Right renal cortex interstitium (tissue), 3 donors: ENCODE results near the gene GRIP2. TPM values are rescaled to one million over a fixed set of nuclear protein-coding genes. Genes with fewer than 3 reads are reported as not detected.

Experiments used
- DNase-seq, 3 donors: peaks; one replicate each; pipeline ENCODE4 v3.0.0-alpha.2; 2013; ENCODE audit warnings: low read depth in 3 of 3, low spot score in 2 of 3
- polyA plus RNA-seq, 3 donors: library from polyadenylated mRNA; unstranded; fragments of 120-200 nt; gene quantifications; one replicate each; pipeline ENCODE4 v1.2.1, GENCODE V29; 2013; ENCODE audit not compliant: insufficient read length in 3 of 3

The GRIP2 gene
- polyA plus RNA-seq, 3 donors: 0.67 to 1.0 (median 0.90) TPM

GRCh38 chr3:14562121-14562890 lies 22.2 kb upstream of the GRIP2 start:
- no peak for DNase-seq

GRCh38 chr3:14561051-14561960 lies 21.2 kb upstream of the GRIP2 start:
- DNase-seq: no peak

- no peak for DNase-seq
These were observed 20.0 kb upstream of the GRIP2 start for GRCh38 chr3:14560110-14560509.

GRCh38 chr3:14558029-14558428 lies 17.9 kb upstream of the GRIP2 start:
- no peak for DNase-seq

- no peak for DNase-seq
These were observed 15.7 kb upstream of the GRIP2 start for GRCh38 chr3:14555835-14556234.

- no peak for DNase-seq
These were observed 14.6 kb upstream of the GRIP2 start for GRCh38 chr3:14554715-14555114.

GRCh38 chr3:14553871-14554270 lies 13.7 kb upstream of the GRIP2 start:
- no peak for DNase-seq

- no peak for DNase-seq
These were observed 12.6 kb upstream of the GRIP2 start for GRCh38 chr3:14552717-14553116.

- no peak for DNase-seq
These were observed 12.0 kb upstream of the GRIP2 start for GRCh38 chr3:14552041-14552648.

- DNase-seq: no peak
These were observed 10.8 kb upstream of the GRIP2 start for GRCh38 chr3:14550651-14551611.

GRCh38 chr3:14550181-14550580 lies 10.0 kb upstream of the GRIP2 start:
- no peak for DNase-seq

GRCh38 chr3:14549256-14549919 lies 9.2 kb upstream of the GRIP2 start:
- DNase-seq: no peak

- peak; percentile 42 to 63 (median 57) for DNase-seq
These were observed 8.2 kb upstream of the GRIP2 start for GRCh38 chr3:14548321-14548729.

- DNase-seq: no peak
These were observed 7.6 kb upstream of the GRIP2 start for GRCh38 chr3:14547693-14548092.

GRCh38 chr3:14546041-14546440 lies 5.9 kb upstream of the GRIP2 start:
- no peak for DNase-seq

GRCh38 chr3:14545251-14545635 lies 5.1 kb upstream of the GRIP2 start:
- no peak for DNase-seq

- no peak for DNase-seq
These were observed 4.4 kb upstream of the GRIP2 start for GRCh38 chr3:14544282-14545250.

- no peak for DNase-seq
These were observed 3.3 kb upstream of the GRIP2 start for GRCh38 chr3:14543446-14543845.

GRCh38 chr3:14542656-14543055 lies 2.5 kb upstream of the GRIP2 start:
- no peak for DNase-seq
